ENCODE data around the gene UBE2M.
"Not testable (repeated sequence)": the region's sequence is repeated elsewhere in the genome, so short reads cannot be mapped to it uniquely, and the experiment has no call there.

Gene UBE2M

GRCh38 chr19:58545286-58546018 lies 13.0 kb downstream of the UBE2M start:
- no peak for TF ChIP-seq CTCF (conservative IDR thresholded peaks at IDR 0.05; ENCODE audit: low read length)
- peak overlapping the region; percentile 86 for H3K4me3 ChIP-seq (ENCODE audit: low read length)
- DNase-seq (ENCODE audit: low read depth), result no peak

- peak; percentile 33 for DNase-seq (ENCODE audit: low read depth)
- peak overlapping the region; percentile 86 for H3K4me3 ChIP-seq (ENCODE audit: low read length)
- no peak for TF ChIP-seq CTCF (conservative IDR thresholded peaks at IDR 0.05; ENCODE audit: low read length)
Measured at GRCh38 chr19:58544591-58545285, 13.7 kb downstream of the UBE2M start.

GRCh38 chr19:58543826-58544590 lies 14.4 kb downstream of the UBE2M start, which contains the start of gene TRIM28:
TRIM28 (plus strand) TSS chr19:58544064; CDS start chr19:58544758, 694 bp downstream.
- TF ChIP-seq CTCF (conservative IDR thresholded peaks at IDR 0.05; ENCODE audit: low read length), result no peak
- peak within 1 kb of the TSS; percentile 86 for H3K4me3 ChIP-seq (ENCODE audit: low read length)
- DNase-seq (ENCODE audit: low read depth), result peak; percentile 99

GRCh38 chr19:58542641-58543372 lies 15.6 kb downstream of the UBE2M start:
- not testable (repeated sequence) for DNase-seq (ENCODE audit: low read depth)
- peak overlapping the region; percentile 59 for H3K4me3 ChIP-seq (ENCODE audit: low read length)

- not testable (repeated sequence) for DNase-seq (ENCODE audit: low read depth); H3K4me3 ChIP-seq (ENCODE audit: low read length)
Measured at GRCh38 chr19:58539169-58539559, 19.2 kb downstream of the UBE2M start.

- H3K4me3 ChIP-seq (ENCODE audit: low read length), result no peak overlapping the region
- DNase-seq (ENCODE audit: low read depth), result no peak
- TF ChIP-seq CTCF (conservative IDR thresholded peaks at IDR 0.05; ENCODE audit: low read length), result no peak
Measured at GRCh38 chr19:58538257-58539168, 19.9 kb downstream of the UBE2M start.
